Measurements from ENCODE around the gene PRDM11.

Gene PRDM11

DNA sequence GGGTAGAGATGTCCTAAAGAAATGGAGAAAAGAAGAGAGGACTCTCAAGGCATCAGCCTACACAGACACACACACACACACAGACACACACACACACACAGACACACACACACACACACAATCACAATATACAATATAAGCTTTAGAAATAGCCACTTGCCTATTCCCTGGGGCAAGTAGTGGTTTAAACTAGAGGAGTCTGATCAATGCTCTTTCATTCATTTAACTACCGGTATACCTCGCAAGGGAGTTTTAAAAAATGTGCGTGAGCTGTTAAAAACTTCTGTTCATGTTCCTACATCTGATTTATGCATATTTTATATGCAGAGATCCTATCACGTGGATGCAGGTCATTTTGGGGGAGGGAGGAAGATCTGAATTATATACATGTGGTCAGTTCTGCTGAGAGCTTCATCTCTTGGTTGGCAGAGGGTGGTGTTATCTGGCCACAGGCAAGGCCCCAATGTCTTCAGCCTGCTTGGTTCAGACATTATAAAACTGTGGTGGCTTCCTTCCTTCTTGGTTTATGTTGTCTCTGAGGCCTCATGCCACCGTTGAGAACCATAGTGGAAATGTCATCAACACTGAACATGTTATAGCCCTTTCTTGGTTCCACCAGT, 83.1 kb downstream of the PRDM11 start:
- Histone ChIP-seq H3K9ac (no peak overlapping the region), H3K36me3 (ENCODE audit: insufficient read depth) (no peaks in the 10 kb centered on the region), H2AFZ (ENCODE audit: low read depth) (no peak overlapping the region), H4K20me1 (ENCODE audit: insufficient read depth) (no peaks in the 10 kb centered on the region), H3K79me2 (ENCODE audit: insufficient read depth, low read depth) (no peaks in the 10 kb centered on the region), H3K27me3 (ENCODE audit: insufficient read depth, low read depth) (no peaks in the 10 kb centered on the region), H3K4me3 (IDR thresholded peaks at IDR 0.05; ENCODE audit: insufficient read depth, low read depth, low read length) (no peak overlapping the region), H3K4me1 (ENCODE audit: low read depth, poor library complexity, severe bottlenecking) (no peaks in the 10 kb centered on the region), H3K4me2 (no peak overlapping the region), H3K27ac (no peak overlapping the region)
- TF ChIP-seq, protein P1, sequence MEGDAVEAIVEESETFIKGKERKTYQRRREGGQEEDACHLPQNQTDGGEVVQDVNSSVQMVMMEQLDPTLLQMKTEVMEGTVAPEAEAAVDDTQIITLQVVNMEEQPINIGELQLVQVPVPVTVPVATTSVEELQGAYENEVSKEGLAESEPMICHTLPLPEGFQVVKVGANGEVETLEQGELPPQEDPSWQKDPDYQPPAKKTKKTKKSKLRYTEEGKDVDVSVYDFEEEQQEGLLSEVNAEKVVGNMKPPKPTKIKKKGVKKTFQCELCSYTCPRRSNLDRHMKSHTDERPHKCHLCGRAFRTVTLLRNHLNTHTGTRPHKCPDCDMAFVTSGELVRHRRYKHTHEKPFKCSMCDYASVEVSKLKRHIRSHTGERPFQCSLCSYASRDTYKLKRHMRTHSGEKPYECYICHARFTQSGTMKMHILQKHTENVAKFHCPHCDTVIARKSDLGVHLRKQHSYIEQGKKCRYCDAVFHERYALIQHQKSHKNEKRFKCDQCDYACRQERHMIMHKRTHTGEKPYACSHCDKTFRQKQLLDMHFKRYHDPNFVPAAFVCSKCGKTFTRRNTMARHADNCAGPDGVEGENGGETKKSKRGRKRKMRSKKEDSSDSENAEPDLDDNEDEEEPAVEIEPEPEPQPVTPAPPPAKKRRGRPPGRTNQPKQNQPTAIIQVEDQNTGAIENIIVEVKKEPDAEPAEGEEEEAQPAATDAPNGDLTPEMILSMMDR (conservative IDR thresholded peaks at IDR 0.05; ENCODE audit: low read depth, low read length) = no peak

DNA sequence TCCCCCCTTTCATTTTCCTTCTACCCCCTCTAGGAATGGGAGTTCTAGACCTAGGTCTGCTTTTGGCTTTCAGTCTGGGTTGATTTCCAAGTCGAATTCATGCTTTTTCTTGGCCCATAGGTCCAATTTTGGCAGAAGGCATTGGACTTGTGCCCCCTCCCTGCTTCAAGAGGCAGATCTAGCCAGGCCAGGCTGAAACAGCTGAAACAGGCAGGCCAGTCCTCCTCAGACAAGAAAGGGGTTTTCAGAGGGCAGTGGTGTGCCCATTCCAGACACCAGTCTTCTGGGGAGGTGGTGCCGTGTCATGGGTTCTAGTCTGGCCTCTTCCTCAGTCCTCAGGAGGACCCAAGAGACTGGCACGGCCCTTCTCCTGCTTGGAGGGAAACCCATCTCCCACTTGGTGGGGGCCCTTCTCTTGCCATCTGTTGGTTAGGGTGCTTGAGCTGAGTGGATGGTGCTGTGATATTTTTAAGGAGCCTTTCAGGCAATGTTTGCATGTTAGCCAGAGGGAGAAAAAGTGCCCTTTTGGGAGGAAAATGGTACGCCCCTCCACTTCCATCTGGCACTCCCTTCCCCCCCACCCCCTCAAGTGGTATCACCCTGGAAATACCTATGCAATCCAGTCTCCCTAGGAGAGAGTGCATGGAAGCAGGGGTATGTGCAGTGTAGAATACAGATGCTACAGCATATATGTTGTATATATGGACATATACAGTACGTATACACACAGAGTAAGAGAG, 86.1 kb downstream of the PRDM11 start:
- H4K20me1 ChIP-seq (ENCODE audit: insufficient read depth) = no peaks in the 10 kb centered on the region
- H3K4me3 ChIP-seq (IDR thresholded peaks at IDR 0.05; ENCODE audit: insufficient read depth, low read depth, low read length) = no peak overlapping the region
- H3K27me3 ChIP-seq (ENCODE audit: insufficient read depth, low read depth) = no peaks in the 10 kb centered on the region
- H3K36me3 ChIP-seq (ENCODE audit: insufficient read depth) = no peaks in the 10 kb centered on the region
- no peak overlapping the region for H3K9ac ChIP-seq
- TF ChIP-seq, protein P1 (conservative IDR thresholded peaks at IDR 0.05; ENCODE audit: low read depth, low read length) = no peak
- H3K79me2 ChIP-seq (ENCODE audit: insufficient read depth, low read depth) = no peaks in the 10 kb centered on the region
- H3K4me2 ChIP-seq = no peak overlapping the region
- no peak overlapping the region for H3K27ac ChIP-seq
- H3K4me1 ChIP-seq (ENCODE audit: low read depth, poor library complexity, severe bottlenecking) = no peaks in the 10 kb centered on the region
- H2AFZ ChIP-seq (ENCODE audit: low read depth) = no peak overlapping the region

DNA sequence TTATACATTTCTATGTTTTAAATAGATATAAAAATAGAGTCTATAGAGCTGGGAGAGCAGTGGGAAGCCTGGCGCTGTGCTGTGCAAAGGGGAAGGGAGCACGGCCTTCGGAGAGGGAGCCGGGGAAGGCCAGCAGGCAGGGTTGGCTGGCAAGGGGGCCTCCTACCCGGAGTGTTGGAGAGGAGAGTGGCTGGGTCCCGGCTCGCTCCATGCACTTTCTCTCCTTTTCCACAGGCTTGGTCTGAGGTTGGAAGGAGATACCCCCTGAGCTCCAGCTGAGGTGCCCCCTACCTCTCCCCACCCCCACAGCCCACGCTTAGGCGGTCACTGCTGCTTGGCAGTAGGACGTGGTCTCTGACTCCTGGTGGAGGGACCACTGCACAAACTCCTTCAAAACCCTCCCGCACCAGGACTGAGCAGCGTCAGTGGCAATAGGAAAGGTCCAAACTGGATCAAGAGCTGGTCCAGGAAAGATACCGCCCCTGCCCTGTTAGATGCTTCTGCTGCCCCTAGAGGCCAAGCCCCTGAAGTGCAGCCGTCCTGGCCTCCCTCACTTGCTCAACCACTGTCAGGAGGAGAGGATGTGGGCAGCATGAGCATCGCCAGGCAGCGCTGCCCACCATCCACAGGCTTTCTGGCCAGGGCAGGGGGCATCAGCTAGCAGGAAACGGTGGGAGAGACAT, 86.8 kb downstream of the PRDM11 start:
- Histone ChIP-seq H3K27ac (no peak overlapping the region), H4K20me1 (ENCODE audit: insufficient read depth) (no peaks in the 10 kb centered on the region), H3K4me2 (no peak overlapping the region), H2AFZ (ENCODE audit: low read depth) (no peak overlapping the region), H3K9ac (no peak overlapping the region), H3K27me3 (ENCODE audit: insufficient read depth, low read depth) (no peaks in the 10 kb centered on the region), H3K36me3 (ENCODE audit: insufficient read depth) (no peaks in the 10 kb centered on the region), H3K79me2 (ENCODE audit: insufficient read depth, low read depth) (no peaks in the 10 kb centered on the region), H3K4me1 (ENCODE audit: low read depth, poor library complexity, severe bottlenecking) (no peaks in the 10 kb centered on the region), H3K4me3 (IDR thresholded peaks at IDR 0.05; ENCODE audit: insufficient read depth, low read depth, low read length) (no peak overlapping the region)
- TF ChIP-seq, protein P1 (conservative IDR thresholded peaks at IDR 0.05; ENCODE audit: low read depth, low read length) = peak; percentile 71

DNA sequence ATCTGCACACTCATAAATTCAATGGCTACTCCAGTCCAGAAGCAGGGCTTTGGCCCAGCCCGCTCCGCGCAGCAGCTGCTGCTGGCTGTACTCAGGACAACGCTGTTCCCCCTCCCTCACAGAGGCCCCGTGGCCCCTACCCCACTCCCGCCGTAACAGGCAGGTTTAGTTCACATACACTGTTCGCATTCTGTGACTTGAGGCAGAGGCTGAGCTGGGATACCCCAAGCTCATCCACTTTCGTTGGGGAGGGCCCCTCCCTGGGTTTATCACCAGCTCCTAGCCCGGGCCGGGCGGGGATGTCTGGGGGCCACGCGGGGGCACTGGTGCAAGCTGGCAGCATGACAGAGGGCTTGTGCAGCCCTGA, 87.3 kb downstream of the PRDM11 start:
- Histone ChIP-seq H2AFZ (ENCODE audit: low read depth) (no peak overlapping the region), H3K36me3 (ENCODE audit: insufficient read depth) (no peaks in the 10 kb centered on the region), H3K9ac (no peak overlapping the region), H3K27me3 (ENCODE audit: insufficient read depth, low read depth) (no peaks in the 10 kb centered on the region), H3K4me2 (no peak overlapping the region), H3K4me1 (ENCODE audit: low read depth, poor library complexity, severe bottlenecking) (no peaks in the 10 kb centered on the region), H3K79me2 (ENCODE audit: insufficient read depth, low read depth) (no peaks in the 10 kb centered on the region), H3K4me3 (IDR thresholded peaks at IDR 0.05; ENCODE audit: insufficient read depth, low read depth, low read length) (no peak overlapping the region), H4K20me1 (ENCODE audit: insufficient read depth) (no peaks in the 10 kb centered on the region), H3K27ac (no peak overlapping the region)
- TF ChIP-seq, protein P1 (conservative IDR thresholded peaks at IDR 0.05; ENCODE audit: low read depth, low read length) = peak; percentile 9; the same call in 1 of the 2 replicates

All from KMS-11 (cell line).